Keratinocyte (primary cell): ENCODE data around the gene PAX2. TPM values are rescaled to one million over a fixed set of nuclear protein-coding genes. Genes with fewer than 3 reads are reported as not detected.

ENCODE experiments used
- DNase-seq: peaks from one replicate; pipeline ENCODE4 v3.0.0-alpha.2; 2011; ENCODE audit warnings: low read depth, missing footprints, low spot score
- FAIRE-seq: peaks from 2 replicates; lab custom pipeline; 2011; peaks lifted over from hg19 to GRCh38; lab: Jason Lieb, UNC
- H2AFZ ChIP-seq: 2 replicates; pipeline ENCODE4 v1.6.0; 2012; ENCODE audit warnings: low read length, control low read depth, inconsistent platforms; ENCODE audit not compliant: control insufficient read depth
- H3K27ac ChIP-seq: 2 replicates; pipeline ENCODE4 v1.5.1; 2011; ENCODE audit warnings: low read length; ENCODE audit not compliant: control insufficient read depth, insufficient read depth
- H3K27me3 ChIP-seq: 3 replicates; pipeline ENCODE4 v1.6.0; 2011; ENCODE audit warnings: low read length; ENCODE audit not compliant: control insufficient read depth, insufficient read depth; ENCODE audit errors: extremely low read depth
- H3K36me3 ChIP-seq, 2 experiments: 2 replicates in 1 of 2; 3 replicates in 1 of 2; pipeline ENCODE4 v1.5.1; 2011; ENCODE audit warnings: low read length in 2 of 2, mild to moderate bottlenecking in 1 of 2; ENCODE audit not compliant: control insufficient read depth in 2 of 2, insufficient read depth in 2 of 2; ENCODE audit errors: extremely low read depth in 1 of 2
- H3K4me1 ChIP-seq: 3 replicates; pipeline ENCODE4 v1.5.1; 2011; ENCODE audit warnings: low read length; ENCODE audit not compliant: control insufficient read depth, insufficient read depth; ENCODE audit errors: extremely low read depth
- H3K4me2 ChIP-seq: 3 replicates; pipeline ENCODE4 v1.6.0; 2011; ENCODE audit warnings: low read depth, low read length; ENCODE audit not compliant: control insufficient read depth, insufficient read depth; ENCODE audit errors: extremely low read depth
- H3K4me3 ChIP-seq, 3 experiments: fragments of 200-600 bp in 1 of 3; sonication (generic) in 1 of 3; 2 replicates in 2 of 3; 3 replicates in 1 of 3; pipeline ENCODE4 v1.5.1; 2011 to 2016; ENCODE audit warnings: low read length in 3 of 3, mild to moderate bottlenecking in 3 of 3, control low read depth in 2 of 3, inconsistent platforms in 1 of 3, low read depth in 1 of 3, mixed read lengths in 1 of 3, mixed run types in 1 of 3, moderate library complexity in 1 of 3; ENCODE audit not compliant: control insufficient read depth in 2 of 3, insufficient read depth in 2 of 3; ENCODE audit errors: extremely low read depth in 1 of 3
- H3K79me2 ChIP-seq: 2 replicates; pipeline ENCODE4 v1.6.0; 2012; ENCODE audit warnings: low read length; ENCODE audit not compliant: control insufficient read depth, insufficient read depth
- H3K9ac ChIP-seq: 3 replicates; pipeline ENCODE4 v1.6.0; 2011; ENCODE audit warnings: low read length; ENCODE audit not compliant: control insufficient read depth, insufficient read depth; ENCODE audit errors: extremely low read depth
- H3K9me1 ChIP-seq: 3 replicates; pipeline ENCODE4 v1.6.0; 2011; ENCODE audit warnings: low read length; ENCODE audit not compliant: control insufficient read depth, insufficient read depth; ENCODE audit errors: extremely low read depth
- H3K9me3 ChIP-seq: 2 replicates; pipeline ENCODE4 v1.5.1; 2012; ENCODE audit warnings: low read depth, low read length; ENCODE audit not compliant: control insufficient read depth
- H4K20me1 ChIP-seq: 3 replicates; pipeline ENCODE4 v1.6.0; 2011; ENCODE audit warnings: low read length; ENCODE audit not compliant: control insufficient read depth, insufficient read depth; ENCODE audit errors: extremely low read depth
- CTCF ChIP-seq, 3 experiments: IDR thresholded peaks in 1 of 3; conservative IDR thresholded peaks in 1 of 3; optimal IDR thresholded peaks in 1 of 3; 2 replicates in 2 of 3; 3 replicates in 1 of 3; pipeline versions ENCODE3 to v1.5.1; 2011; ENCODE audit warnings: low read length in 3 of 3, mild to moderate bottlenecking in 3 of 3, moderate library complexity in 2 of 3, control low read depth in 1 of 3, inconsistent platforms in 1 of 3; ENCODE audit not compliant: insufficient read depth in 2 of 3; ENCODE audit errors: extremely low read depth in 1 of 3
- EZH2 ChIP-seq: IDR thresholded peaks from one replicate; pipeline ENCODE4 v1.6.1; 2012; ENCODE audit warnings: inconsistent platforms, mild to moderate bottlenecking, low read length, moderate library complexity
- dilution Hi-C: fragments of 300-500 bp; cut with MboI; formaldehyde crosslinking; loops from one replicate; pipeline ENCODE4 v1.7.0; 2020; ENCODE audit warnings: low sequenced_read_pairs; ENCODE audit not compliant: extremely low pct_ligation_motif_present
- polyA plus RNA-seq, 5 experiments: library from polyadenylated mRNA; depleted of rRNA in 3 of 5; stranded (reverse) in 3 of 5; stranded (forward) in 1 of 5; unstranded in 1 of 5; fragments of >200 nt; gene quantifications; 1 replicate in 1 of 5; 2 replicates in 3 of 5; 3 replicates in 1 of 5; pipeline versions ENCODE4 v1.2.1 to v1.2.3, GENCODE V29; 2011 to 2012; ENCODE audit warnings: missing spikeins in 2 of 5, low read depth in 1 of 5, low replicate concordance in 1 of 5

Gene PAX2
- polyA plus RNA-seq, 1 donor (not counting 4 experiments of a cell fraction or from before 2014, with no cell fraction given): not detected

DNA sequence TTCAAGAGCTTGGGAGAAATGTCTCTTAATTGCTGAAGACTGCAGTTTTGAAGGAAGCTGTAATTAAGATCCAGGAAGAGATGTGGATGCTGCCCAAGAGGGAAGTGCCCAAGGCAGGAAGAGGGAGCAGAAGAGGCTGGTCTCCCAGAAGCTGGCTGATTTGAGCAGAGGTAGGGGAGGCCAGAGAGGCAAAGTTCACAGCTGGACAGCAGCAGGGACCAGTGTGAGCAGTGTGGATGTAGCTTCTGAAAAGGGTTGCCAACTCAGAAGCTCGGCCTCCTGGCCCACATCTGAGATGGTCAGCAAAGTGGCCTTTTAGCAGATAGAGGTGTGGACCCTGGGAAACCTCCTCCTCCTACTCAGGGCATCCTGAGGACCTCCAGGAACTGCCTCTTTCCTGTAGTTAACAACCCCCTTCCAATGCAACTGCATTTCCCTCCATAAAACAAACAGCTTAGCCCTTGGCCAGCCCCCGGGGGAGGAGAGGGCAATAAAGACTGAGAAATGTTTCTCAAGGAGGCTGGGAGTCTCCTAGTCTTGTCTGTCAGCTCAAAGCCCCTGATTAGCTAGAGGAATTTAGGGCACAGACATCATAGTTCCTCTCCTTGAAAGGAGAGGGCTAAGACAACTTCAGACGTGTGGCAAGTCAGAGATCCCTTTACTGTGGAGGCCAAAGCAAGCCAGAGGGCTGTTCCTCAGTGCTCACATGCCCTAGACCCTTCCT, 69.5 kb downstream of the PAX2 start:
- Histone ChIP-seq H3K9ac (no peak overlapping the region), H3K9me3 (no peaks in the 10 kb centered on the region), H3K79me2 (no peaks in the 10 kb centered on the region), H3K27me3 (peaks cover 52% of the 10 kb centered on the region), H3K27ac (no peak overlapping the region), H3K4me2 (no peak overlapping the region), H3K36me3 (no peaks in the 10 kb centered on the region), H3K4me3 (no peak overlapping the region), H2AFZ (no peak overlapping the region), H3K9me1 (no peaks in the 10 kb centered on the region), H4K20me1 (no peaks in the 10 kb centered on the region), H3K4me1 (no peaks in the 10 kb centered on the region)
- TF ChIP-seq CTCF (optimal IDR thresholded peaks at IDR 0.05 in 1 of 3, IDR thresholded peaks at IDR 0.05 in 1 of 3, conservative IDR thresholded peaks at IDR 0.05 in 1 of 3; ENCODE audit: extremely low read depth in 1 of 3, insufficient read depth in 2 of 3, low read length in 3 of 3) (no peak), EZH2 (no peak)
- no peak for DNase-seq
- dilution Hi-C loops: no loop called here
- FAIRE-seq: no peak

- Histone ChIP-seq H3K36me3 (no peaks in the 10 kb centered on the region), H3K4me3 (no peak overlapping the region), H3K79me2 (no peaks in the 10 kb centered on the region), H3K27me3 (peaks cover 48% of the 10 kb centered on the region), H2AFZ (no peak overlapping the region), H4K20me1 (no peaks in the 10 kb centered on the region), H3K9me1 (no peaks in the 10 kb centered on the region), H3K27ac (no peak overlapping the region), H3K4me2 (no peak overlapping the region), H3K9me3 (no peaks in the 10 kb centered on the region), H3K9ac (no peak overlapping the region), H3K4me1 (no peaks in the 10 kb centered on the region)
- no peak for FAIRE-seq
- no peak for DNase-seq
- TF ChIP-seq CTCF (optimal IDR thresholded peaks at IDR 0.05 in 1 of 3, IDR thresholded peaks at IDR 0.05 in 1 of 3, conservative IDR thresholded peaks at IDR 0.05 in 1 of 3; ENCODE audit: extremely low read depth in 1 of 3, insufficient read depth in 2 of 3, low read length in 3 of 3) (no peak), EZH2 (no peak)
- dilution Hi-C loops: no loop called here
Observed at GRCh38 chr10:100816671-100817070, 71.3 kb downstream of the PAX2 start.
